Stimulated activated CD4-positive, alpha-beta T cell treated with anti-CD3 and anti-CD28 coated beads, TNF-alpha, amount 100 ng/mL, for 4 hours (primary cell): ENCODE results near the gene TECPR1.

Source experiments
- DNase-seq, 3 experiments: peaks; one replicate each; pipeline ENCODE4 v3.0.0-alpha.2; 2020; ENCODE audit warnings: low read depth in 3 of 3

TECPR1 gene

DNA sequence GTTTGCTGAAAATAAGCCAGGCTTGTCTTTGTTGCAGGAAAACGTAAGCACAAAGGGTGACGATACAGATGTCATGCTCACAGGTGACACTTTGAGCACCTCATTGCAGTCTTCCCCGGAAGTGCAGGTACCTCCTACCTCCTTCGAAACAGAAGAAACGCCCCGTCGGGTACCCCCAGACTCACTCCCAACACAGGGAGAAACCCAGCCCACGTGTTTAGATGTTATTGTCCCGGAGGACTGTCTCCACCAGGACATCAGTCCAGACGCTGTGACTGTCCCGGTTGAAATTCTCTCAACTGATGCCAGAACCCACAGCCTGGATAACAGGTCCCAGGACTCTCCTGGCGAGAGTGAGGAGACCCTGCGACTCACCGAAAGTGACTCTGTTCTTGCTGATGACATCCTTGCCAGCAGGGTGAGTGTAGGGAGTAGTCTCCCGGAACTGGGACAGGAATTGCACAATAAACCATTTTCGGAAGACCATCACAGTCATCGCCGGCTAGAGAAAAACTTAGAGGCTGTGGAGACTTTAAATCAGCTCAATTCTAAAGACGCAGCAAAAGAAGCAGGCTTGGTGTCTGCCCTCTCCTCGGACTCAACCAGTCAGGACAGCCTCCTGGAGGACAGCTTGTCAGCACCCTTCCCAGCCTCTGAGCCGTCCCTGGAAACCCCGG is 59.1 kb downstream of the TECPR1 start:
- DNase-seq: no peak

DNA sequence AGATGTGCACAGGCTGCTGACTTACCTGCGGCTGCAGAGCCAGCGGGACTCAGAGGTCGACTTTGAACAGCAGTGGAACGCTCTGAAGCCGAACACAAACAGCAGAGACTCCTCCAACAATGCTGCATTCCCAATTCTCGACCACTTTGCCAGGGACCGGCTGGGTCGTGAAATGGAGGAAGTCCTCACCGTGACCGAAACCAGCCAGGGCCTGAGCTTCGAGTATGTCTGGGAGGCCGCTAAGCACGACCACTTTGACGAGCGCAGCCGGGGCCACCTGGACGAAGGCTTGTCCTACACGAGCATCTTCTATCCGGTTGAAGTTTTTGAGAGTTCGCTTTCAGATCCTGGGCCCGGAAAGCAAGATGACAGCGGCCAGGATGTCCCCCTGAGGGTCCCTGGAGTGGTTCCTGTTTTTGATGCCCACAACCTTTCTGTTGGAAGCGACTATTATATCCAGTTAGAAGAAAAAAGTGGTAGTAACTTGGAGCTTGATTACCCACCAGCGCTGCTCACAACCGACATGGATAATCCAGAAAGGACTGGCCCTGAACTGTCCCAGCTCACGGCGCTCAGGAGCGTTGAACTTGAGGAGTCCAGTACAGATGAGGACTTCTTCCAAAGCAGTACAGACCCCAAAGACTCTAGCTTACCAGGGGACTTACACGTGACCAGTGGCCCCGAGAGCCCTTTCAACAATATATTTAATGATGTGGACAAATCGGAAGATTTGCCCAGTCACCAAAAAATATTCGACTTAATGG is 60.2 kb downstream of the TECPR1 start:
- no peak for DNase-seq

DNA sequence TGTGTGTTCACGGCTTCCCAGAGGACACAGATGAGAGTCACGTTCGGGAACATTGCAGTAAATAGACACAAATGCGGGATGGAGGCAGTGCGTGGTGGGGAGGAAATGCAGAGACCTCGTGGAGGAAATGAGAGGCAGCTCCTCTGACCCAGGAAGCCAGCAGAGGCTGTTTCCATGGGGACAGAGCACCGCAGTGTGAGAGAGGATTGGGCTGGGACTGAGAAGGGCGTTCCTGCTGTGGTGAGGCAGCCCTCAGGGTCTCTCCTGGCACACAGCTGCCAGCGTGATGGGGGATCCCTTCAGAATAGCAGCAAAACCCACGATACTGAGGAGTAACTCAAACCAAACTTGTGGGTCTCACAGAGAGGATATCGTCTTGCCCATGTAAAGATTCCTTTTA is 62.5 kb downstream of the TECPR1 start:
- no peak for DNase-seq

DNA sequence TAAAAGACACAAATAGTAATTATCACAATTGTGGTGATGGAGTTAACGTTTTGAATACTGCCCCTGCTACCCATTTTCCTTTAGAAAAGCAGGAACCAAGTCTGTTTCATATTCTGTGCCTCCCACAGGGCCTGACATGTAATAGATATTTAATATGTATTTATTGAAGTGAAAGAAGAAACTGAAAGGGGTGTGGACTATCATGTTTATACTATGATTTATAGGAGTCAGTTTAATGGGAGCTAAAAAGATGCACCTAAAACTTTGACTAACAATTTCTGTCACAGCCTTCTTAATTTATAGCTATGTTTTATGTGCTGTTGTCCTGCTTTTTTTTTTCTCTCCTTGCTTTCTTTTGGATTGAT is 64.9 kb downstream of the TECPR1 start:
- no peak for DNase-seq

DNA sequence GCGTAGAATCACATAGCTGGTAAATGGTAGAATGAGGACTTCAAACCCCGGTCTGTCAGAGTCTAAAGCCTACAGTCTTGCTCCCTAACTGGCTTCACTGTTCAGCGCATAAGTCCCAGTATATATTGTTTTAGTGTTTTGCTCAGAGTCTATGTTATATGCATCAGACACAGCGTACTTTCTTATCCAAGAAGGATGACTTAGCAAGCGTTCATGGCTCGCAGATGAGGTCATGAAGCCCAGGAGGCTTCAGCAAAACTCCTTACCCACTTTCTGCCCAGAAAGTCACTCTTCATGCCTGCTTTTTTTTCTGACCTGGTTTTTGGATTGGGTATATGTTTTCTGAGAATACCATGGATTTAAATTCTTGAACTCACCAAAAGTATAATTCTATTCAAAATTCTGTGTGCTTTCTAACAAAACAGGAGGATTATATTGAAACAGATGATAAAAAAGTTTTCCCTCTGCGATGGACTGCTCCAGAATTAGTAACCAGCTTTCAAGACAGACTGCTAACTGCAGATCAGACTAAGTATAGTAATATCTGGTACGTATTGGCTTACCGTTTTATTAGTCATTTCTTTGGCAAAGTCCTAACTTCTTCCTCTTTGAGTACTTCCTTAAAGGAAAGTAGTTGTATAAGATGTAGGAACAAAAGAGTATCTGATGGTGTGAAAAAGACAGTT is 65.4 kb downstream of the TECPR1 start:
- DNase-seq: no peak

DNA sequence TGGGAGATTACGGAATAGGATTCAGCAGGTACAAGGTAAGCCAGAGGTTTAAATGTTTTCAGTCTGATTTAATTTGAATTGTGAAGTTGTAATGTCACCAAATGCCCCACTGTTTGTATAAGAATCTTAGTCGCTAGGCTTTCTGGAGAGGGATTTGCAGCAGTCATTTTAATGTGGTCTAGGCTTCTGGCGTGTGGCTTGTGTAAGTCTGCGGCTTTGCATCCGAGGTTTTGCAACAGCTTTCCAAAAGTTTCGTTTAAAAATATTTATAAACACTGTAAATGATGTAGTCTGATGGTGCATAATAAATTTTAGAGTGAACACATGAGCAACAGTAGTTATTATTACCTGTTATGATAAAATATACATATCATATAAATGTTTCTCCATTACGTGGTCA is 66.9 kb downstream of the TECPR1 start:
- no peak for DNase-seq

DNA sequence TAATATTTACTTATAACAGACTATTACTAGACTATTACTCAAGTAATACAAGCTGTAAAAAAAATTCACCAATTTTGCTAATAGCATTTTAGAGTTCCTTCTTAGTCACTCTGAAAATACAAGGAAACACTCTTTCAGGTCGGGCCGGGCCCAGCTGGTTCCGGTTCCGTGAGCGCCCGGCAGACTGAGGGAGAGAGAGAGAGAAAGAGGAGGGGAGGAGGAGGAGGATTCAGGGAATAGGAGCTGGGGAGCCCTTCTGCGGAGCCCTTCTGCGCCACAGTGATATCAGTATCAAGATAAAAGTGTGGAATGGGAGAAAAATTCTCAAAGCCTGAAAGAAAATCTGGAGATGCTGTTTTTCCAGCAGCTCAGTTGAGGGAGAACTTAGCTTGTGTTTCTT is 71.3 kb downstream of the TECPR1 start:
- no peak for DNase-seq

DNA sequence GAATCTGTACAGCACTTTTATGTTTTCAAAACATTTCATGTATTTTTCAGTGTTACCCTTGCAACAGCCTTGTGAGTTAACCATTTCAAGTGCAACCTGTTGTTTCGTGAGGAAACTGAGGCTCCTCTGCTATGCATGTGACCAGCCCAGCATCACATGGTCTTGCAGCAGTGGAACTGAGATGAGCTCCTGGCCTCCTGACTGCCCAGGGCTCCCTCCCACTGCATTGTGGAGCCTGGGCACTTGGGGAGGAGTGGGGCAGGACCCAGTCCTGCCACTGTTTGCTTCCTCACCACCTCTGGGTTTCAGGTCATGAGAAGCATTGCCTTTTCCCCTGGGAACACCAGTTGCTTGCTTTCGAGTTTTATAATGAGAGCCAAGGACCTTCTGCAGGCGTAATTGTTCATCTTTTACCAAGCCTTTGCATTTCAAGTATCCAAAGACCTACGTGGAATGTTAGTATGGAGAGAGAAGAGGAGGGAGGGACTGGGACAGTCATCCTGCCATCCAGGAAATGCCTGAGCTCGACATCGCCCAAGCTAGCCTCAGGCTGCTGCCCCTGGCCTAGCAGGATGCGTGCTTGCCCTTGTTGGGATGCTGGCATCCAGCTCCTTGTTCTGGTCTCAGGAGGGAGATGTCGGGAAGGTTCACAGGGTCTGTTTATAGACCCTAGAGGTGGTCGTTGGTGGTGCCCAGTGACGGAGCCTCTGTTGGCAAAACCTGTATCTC is 73.1 kb downstream of the TECPR1 start:
- DNase-seq: no peak

DNA sequence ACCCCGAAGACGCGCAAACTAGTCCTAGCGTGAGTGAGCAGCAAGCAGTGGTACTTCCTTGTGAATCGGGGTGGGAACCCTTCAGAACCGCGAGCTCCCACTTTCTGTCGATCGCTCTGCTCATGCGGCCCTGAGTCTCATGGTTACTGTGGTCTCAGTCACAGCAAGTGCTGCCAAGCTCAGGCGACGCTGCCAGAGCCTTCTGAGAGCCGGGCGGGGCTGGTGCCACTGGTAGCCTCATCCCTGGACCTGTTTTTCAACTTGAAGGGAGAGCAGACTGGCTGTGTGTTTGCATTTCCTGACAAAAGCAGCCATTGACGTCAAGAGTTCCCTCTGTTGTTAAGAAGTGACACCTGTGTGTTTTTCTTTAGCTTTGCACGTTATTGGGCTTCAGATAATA is 73.7 kb downstream of the TECPR1 start:
- no peak for DNase-seq

DNA sequence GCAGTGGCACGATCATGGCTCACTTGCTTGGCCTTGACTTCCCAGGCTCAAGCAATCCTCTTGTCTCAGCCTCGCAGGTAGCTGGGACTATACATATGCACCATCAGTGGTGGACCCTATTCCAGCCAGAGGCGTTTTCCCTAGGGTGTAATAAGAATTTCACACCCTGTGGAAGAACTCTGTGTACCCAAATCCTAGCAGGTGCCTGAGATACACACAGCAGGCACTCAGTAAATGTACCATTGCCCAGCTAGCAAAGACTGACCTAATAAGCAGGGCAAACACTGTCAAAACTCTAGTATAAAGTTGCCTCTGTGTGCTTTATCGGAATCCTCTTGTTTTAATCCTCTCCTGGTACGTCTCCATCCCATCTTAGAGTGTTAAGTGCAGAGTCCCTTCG is 74.5 kb downstream of the TECPR1 start:
- no peak for DNase-seq

DNA sequence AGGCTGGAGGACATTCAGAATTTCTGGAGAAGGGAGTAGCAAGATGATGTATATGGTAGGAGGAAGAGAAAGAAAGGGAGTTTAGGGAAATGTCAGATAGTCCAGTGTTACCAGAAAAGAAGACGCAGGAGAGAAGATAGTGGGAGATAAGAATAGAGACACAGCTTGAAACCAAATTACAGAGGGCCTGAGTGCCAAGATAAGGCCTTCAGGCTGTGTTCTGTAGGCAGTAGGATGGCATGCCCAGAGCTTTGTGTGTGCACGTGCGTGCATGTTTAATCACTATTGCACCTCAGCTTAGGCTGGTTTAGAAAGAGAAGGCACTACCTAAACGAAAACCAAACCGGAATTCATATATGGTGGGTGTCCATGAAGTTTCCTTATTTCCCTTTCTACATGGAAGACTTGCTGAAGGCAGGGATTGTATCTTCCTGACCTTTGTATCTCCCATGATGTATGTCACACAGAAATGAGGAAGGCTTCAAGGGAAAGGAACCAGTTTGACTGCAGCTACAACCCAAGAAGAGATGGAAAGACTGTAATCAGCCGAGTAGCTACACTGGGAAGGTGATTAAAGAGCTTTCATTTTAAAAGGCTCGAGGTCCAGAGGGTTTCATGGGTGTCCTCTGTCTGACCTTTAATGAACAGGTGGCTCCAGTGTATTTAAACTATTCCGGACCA is 76.6 kb downstream of the TECPR1 start:
- DNase-seq: no peak

DNA sequence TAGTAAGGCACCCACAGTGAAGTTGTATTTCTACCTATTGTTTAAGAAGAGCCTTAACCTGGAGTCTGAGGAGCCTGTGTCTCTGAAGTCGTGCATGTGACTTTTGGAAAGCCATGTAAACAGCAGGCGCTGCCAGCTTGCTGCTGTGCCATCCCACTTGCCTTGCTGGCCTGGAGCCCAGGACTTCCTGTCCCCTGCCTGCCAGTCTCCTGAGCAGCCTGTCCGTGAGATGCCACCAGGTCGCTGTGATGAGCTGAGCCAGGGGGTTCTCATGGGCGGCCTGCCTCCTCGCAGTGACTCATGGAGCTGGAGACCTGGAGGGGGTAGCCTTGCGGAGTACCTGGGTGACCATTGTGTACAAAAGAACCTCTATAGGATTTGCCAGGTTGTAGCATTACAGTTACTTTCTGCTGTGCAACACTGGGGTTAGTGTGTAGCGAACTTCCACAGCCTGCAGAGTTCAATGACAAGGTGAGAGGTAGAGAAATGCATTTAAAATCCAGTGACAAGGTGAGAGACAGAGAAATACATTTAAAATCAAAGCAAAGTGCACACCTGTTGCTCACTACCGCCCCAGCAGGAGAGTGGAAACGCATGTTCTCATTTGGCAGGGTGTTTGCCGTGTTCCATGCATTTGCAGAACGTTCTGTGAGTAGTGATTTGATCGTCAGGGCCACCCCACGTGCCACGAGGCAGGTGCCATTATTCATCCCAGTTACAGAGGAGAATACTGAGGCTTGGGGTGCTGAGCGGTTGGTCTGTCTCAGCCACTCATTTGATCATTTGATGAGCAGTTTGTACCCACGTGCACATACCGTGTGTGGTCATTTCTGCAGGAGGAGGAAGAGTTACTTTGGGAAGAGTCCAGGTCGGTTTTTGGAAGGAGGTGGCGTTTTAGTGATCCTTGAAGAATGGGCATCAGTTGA is 77.4 kb downstream of the TECPR1 start:
- DNase-seq: no peak

DNA sequence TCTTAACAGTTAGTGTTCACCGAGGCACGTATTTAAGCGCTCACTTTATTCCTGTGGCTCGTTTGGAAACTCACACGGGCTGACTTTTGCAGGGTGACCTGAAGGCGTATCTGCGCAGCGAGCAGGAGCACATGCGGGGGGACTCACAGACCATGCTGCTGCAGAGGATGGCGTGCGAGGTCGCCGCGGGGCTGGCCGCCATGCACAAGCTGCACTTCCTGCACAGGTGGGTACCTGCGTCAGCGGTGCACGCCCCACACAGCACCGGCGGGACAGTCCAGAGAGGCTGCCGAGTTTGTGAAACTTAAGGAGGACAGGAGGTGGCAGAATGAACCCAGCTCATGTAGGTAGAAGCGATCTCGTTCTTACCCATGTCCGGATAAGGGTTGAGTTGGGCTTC is 80.6 kb downstream of the TECPR1 start:
- DNase-seq: no peak

DNA sequence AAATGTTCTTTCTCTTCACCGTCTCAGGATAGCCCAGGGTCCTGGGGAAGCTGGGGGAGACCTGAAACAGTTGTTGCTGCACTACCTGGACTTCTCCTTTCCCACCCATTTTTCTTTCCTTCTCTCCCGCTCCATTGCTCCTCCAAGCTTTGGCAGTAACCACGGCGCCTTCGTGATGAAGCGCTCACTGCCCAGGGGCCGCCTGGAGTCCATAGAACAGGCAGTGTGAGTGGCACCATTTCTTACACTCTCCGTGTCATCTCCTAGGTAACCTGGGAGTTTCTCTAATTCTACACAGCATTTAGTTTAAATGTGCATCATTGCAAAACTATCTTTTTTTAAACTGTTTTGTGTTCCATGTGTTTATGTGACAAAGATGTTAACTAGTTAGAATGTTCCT is 81.1 kb downstream of the TECPR1 start:
- DNase-seq: no peak

DNA sequence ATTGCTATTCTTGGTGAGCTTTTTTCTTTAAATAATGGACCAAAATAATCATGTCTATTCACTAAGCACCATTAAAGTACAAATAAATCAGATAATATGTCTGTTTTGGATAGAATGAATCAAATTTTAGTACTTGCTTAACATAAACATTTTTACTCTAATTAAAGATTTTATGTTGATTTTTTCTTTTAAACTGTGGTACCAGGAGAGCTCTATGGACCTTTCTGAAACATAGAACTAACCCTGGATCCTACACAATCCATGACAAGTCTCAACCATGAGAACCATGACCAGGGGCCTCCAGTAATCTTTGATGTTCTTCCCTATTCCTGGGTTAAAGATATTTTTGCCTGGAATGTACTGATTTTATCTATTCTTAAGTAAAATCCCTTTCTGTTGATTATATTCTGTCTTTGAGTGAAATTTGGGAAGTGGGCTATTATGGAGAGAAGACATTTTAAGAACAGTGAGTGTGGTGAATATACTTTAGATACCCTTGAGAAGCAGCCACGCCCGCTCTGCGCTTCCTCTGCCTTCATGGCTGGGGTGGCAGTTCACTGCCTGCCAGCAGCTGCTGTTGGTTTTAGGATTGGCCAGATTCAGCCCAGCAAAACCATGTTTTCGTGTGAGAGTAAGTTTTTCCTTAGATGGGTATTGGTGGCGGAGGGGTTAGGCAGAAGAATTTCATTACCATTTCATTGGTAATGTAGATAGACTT is 83.0 kb downstream of the TECPR1 start:
- no peak for DNase-seq

DNA sequence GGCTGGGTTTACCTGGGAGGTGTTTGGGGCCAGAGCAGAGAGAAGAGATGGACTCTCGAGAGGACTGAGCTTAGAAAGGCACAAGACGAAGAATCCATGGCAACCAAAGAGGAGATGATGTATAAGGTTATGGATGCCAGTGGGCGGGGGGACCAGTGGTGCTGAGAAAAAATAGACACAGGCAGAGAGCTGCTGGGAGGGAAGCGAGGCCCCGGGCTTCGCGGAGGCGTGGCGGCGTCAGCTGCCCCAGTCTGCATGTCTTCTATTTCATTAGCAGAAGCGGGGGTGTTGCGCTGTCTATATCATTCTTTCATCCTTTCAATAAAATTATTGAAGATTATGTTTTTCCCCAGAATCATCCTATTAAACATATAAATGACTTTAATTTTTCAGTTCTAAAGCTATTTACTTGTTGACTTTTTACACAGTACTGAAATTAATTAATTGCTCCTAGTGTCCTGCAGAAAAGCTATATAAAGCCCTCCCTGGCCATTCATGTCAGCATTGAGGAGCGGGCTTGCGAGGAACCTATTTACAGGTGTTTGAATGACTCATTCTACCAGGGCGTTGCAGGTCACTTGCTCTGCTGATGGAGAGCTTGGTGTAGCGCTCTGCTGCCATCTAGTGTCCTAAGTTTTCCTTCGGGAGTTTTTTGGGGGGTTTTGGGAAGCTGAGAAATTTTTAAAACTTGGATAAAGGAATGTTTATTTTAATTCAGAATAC is 83.7 kb downstream of the TECPR1 start:
- DNase-seq: peak in 2 of 3 experiments; percentile 28 to 50

DNA sequence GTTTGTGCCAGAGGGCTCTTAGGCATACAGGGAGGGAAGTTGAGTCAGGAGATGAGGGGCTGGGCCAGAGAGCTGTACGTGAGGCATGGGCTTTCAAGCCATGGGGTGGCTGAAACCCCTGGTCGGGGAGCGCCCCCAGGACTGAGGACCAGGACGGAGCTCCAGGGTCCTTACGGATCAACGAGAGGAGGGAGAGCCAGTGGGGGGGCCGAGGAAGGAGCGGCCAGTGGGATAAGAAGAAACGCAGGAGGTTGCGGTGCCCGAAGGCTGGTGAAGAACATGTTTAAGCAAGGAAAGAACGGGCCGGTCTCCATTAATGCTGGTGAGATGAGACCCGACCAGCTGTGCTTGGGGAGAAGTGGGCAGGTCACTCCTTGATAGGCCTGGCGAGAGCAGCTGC is 84.4 kb downstream of the TECPR1 start:
- no peak for DNase-seq

DNA sequence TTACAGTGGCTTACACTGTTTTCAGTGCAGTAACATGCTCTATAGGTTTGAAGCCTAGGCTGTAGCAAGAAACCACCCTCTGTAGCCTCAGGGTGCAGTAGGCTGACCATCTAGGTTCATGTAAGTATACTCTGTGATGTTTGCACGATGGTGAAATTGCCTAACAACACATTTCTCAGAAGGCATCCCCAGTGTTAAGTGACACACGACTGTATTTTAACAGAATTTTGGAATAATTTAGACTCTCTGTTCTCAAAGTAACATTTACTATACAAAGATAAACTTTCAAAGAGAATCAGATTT is 85.4 kb downstream of the TECPR1 start:
- DNase-seq: no peak

DNA sequence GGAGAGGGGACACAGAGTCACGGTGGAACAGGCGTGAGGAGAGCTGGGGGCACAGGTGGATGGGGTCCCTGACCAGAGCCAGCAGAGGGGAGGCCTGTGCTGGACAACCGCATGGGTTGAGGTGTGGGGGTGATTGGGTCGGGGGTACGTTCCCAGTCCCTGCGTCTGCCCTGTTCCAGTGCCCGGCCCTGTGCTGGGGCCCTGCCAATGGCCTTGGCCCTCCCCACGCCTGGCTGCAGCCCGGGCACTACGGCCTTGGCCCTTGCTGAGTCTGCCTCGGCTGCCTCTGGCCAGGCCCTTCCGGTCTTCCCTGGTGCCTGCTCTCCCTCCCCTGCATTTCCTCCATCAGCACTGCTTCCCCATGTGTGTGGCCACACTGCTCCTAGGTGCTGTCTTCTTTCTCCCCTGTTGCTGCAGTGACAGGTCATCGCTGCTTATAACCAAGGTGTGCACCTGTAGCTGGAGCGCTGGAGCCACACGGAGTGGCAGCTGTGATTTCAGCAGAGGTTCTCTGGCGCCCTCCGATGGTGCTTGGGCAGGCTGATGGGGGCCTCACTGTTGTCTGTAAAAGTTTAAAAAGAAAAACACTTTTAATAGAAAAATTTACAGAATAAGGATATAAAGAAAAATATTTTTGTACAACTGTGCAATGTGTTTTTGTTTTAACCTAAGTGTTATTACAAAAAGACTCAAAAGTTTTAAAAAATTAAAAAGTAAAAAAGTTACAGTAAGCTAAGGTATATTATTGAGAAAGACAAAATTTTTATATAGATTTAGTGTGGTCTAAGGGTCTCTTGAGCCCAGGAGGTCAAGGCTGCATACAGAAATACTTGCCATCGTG is 86.0 kb downstream of the TECPR1 start:
- DNase-seq: peak in 2 of 3 experiments; percentile 9 to 25
